CD4-positive, alpha-beta T cell treated with Interleukin-4 for 4 hours (primary cell): ENCODE results near the gene SRC.

Source experiments
- DNase-seq: peaks from one replicate; pipeline ENCODE4 v3.0.0-alpha.2; 2020

SRC gene

DNA sequence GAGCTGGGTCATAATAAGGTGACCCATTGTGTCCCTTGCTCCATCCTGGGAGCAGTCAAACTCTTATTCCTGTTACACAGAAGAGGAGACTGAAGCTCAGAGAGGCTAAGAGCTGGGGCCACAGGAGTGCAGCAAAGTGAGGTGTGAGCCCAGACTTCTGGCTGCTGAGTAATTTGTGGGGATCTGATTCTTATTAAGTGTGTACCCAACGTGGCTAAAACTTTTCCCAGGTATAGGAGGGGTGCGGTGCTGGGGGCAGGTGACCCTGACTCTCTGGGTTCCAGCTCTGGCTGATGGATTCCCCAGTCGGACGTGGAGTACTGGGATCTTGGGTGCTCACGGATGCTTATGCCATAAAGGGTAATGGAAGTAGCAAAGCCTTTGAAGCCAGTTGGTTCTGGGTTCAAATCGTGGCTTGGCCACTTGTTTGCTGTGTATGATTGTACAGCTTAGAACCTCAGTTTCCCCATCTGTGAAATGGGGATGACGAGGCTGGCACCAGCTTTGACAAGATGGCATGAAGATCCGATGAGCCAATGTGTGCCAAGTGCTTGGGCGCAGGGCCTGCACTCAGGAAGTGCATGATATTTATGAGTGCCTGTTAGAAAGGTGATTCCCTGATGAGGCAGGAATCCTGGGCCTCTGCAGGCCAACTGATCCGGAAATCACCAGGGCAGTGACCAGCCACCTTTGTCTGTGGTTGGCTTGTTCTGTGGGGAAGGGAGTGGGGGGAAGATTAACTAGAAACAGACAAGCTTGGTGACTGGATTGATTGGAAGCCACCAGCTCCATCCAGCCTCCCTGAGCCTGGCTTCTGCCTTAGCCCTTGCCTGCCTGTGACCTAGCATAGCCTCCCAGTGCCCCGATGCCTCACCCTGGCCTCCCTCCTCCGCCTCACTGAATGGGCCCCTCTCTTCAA lies 6.0 kb downstream of the SRC start:
- DNase-seq = no peak

DNA sequence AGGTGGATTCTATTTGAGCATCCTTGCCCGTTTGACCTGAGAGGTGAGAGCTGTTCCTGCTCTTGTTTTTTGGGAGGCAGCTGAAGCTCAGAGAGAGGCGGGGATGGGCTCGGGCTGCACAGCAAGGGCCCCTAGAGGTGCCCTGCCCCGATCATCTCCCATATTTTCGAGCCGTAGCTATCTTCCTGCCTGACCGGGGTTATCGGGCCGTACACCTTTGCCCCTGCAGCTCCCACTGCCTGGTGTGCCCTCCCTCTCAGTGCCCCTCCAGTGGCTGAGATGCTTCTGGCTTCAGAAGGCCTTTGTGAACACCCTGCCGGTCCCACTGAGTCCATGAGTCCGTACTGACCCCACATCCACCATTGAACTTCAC lies 6.7 kb downstream of the SRC start:
- no peak for DNase-seq

DNA sequence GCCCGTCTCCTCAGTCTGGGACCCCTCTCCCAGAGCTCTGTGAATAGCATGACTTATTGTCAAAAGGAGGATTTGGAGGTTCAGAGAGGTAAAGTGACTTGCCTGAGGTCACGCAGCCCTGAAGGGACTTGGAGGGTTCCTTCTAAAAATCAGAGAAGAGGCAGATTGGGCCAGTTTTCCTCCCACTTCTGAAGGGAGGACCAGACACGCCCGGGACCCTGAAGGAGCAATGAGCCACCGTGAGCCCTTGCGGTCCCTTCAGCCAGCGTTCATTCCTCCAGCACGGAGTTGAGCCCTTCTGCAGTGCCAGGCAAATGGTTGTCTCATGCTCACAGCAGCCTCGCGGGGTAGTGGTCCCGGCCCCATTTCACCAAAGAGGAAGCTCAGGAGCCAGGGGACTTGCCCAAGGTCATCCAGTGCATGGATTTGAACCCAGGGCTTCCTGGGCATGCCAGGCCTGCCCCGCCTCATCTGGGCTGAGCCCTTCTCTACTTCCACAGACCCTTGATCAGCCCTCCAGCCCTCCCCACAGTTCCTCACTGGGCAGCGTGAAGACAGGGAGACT lies 7.4 kb downstream of the SRC start:
- no peak for DNase-seq

DNA sequence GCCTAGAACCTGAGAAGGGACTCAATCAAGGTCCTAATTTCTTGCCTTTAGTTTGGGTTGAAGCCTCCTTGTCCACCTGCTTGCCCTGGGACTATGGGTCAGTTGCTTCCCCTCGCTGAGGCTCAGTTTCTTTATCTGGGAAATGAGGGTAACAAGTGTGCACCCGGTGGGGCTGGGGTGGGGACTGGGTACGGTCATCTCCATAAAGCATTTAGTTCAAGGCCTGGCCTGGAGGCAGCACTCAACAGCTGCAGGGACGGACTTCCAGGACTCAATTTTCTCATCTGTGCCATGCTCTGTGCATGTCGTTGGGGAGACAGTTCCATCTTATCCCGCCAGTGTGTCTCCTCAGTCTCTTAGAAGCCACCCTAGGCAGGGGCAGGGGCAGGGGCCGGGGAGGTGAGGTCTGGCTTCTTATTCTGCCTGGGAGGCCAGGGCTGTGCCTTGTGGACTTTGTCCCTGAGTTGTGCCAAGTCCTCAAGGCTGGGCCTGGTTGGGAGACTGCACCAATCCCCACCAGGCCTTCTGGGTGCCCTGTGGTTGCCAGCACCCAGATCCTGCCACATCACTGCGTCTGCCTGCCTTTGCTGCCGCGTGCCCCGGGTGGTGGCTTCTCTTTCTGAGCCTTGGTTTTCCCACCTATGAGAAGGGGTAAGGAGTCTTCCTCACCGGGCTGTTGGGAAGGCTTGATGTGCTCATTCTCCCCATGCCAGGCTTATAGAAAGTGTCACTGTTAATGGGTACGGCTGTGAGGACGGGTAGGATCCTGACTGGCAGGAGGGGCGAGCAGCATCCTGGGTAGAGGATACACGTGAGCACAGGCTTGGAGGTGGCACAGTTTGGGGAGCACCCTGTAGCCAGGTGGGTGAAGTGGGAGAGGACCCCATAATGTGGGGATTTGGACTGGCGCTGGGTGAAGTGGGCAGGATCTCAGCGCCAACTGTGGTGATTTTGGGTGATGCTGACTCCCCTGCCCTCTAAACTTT lies 8.6 kb downstream of the SRC start:
- DNase-seq = no peak

DNA sequence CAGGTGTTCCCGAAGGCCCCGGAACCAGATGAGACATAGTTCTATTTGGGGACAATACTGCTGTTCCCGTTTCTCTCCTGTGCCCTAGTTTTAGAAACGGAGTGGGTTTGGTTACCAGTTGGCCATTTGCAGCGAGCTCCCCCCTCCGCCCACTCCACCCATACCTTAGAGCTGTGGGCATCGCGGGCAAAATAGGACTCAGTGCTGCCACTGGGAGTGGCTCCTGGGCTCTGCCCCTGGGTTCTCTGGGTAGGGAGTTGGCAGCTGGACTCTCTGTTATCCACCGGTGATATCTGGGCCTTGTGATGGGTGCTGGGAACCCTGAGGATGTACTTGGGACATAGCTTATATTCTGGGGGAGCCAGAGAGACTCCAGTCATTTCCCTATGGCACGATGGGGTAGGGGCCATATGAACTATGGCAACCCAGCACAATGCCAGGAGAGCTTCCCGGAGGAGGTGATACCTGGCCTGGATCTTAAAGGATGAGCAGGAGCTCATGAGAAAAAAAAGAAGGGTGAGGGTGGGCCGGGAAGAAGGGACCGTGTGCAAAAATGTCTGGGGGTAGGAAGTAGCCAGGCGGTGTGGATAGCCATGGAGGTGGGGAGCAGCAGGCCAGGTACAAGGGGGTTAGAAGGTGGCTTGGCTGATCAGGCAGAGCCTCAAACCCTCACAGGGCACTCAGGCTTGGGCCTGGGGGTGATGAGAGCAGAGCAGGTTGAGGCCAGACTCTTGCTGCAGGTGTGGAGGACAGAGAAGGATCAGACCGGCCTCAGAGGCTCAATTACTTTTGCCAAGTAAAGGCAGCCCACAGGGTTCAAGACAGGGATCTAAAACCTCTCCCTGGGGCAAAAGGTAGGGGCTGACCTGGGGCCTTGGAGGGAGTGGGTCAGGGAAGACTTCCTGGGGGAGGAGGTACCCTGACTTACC lies 9.6 kb downstream of the SRC start:
- no peak for DNase-seq

DNA sequence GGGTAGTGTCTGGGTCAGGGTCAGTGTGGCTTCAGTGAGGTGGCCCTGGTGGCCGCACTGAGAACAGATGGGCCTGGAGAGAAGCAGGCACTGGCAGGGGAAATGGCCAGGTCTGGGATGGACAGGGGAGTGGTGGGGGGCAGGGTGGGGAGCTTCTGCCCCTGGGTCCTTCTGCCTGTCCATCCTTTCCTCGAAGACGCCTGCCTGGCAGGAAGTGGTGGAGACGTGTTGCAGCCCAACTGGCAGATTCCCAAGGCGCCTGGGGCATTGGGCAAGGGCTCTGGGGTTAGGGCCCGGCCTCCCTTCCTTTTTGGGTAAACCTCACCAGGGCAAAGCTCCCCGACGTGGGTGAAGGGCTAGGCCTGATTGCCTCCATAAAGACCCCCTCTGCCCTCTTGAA lies 10.4 kb downstream of the SRC start:
- DNase-seq = no peak

DNA sequence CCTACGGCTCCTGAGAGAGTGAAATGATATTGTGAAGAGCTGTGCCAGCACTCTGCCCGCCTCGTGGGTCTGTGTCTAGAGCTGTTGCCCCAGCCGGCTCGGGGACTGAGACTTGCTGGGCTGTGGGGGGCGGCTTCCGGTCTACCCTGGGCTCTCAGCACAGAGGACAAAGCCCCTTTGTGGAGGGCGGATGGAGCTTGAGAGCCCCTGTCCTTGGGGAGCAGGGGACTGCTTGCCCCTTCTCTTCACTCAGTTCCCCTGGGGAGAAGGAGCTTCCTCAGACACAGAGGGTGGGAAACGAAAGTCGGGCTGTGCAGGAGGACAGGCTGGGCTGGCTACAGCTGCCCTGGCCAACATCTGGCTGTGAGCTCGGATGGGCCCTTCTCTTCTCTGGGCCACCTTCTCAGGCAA lies 11.0 kb downstream of the SRC start:
- DNase-seq = no peak

DNA sequence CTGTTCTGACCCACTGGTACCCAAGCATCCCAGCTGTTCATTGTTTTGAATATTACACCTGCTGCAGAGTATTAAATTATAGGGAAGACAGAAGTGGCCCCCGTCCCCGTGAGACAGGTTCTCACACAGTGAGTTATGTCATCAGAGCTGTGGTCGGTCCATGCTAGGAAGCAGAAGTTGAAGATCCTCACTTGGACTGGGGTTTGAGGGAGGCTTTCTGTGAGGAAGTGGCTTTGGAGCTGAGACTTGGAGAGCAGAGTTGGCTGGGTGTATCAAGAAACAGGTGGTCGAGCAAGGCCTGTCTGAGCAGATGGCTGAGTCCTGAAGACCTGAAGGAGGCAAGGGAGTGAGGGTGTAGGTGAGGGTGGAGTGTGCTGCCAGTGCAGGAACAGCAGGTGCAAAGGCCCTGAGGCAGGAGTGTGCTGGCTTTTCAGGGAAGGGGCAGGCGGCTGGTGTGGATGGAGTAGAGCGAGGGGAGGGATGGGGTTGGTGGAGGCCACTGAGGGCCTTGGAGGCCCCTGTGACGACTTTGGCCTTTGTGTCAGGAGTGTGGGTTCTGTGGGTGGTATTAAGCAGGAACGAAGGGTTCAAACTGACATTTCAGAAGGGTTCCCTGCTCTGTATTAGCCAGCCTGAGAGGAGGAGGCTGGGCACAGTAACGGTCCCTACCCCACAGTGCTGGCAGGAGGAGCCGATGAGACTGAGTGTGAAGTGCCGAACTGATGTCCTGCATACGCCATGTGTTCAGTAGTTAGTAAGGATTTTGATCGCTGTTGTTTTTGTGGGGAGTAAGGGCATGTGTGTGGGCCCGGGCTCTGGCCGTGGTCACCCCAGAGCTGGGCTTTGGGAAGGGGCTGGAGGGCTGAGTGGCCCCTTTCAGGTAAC lies 11.8 kb downstream of the SRC start:
- peak; percentile 22 for DNase-seq

DNA sequence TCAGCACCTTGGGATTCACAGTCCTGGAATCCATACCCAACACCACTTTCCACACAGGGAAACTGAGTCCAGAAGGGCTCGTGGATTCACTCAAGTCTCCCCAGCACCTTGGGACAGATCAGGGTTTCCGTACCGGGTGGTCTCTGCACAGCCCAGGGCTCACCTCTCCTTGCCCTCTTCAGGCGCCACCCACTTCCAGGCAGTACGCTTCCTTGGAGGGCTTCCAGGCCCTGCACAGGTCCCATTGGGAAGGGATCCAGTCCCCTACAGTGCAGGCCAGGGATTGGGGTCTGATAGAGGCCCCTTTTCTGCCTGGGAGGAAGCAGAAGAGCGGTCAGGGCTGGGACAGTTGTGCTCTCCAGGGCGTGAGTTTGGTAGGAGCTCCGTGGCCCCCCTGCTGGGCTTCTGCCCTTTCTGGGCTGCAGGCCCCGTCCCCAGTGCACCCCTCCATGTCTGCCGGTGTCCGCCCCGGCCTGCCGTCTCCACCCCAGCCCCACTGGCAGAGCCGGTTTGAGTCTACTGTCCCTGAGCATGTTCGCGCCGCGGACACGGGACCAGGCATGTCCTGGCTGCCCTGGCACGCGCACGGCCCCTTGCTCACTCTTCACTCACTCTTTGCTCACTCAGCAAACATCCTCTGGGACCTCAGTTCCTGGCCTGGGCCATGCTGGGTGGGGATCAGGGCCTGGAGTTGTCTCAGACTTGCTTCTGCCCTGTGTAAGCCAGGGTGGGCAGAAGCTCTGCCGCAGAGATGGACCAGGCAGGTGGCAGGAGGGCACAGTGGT lies 12.6 kb downstream of the SRC start:
- DNase-seq = no peak

DNA sequence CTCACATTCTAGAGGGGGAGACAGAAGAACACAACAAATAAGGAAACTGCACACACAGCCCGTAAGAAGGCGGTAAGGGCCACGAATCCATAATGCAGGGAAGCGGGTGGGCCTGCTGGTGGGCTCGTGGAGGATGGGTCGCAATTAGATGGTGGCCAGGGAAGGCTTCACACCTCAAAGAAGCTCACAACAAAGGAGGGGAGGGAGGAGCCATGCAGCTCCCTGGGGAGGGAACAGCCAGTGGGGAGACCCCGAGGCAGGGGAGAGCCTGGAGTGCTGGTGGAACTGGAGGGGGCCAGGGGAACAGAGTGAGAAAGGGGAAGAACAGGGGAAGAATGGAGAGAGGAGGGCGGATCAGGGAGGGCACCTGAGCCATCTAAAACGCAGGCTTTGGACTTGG lies 13.4 kb downstream of the SRC start:
- DNase-seq = no peak

DNA sequence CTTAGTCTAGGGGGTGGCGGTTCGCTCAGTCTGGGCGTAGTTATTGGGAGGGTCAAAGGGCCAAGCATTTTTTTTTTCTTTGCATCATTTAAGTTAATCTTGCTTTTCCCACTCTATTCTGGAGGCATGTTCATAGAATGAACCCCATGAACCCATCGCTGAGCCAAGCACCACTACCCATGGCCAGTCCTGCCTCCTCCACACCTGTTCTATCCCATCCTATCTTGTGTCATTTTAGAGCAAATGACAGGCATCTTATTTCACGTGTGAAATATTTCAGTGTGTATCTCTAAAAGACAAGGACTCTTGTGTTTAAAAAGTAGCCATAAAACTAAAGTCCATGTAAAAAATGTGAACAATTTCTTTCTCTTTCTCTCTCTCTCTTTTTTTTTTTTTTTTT lies 13.9 kb downstream of the SRC start:
- no peak for DNase-seq

DNA sequence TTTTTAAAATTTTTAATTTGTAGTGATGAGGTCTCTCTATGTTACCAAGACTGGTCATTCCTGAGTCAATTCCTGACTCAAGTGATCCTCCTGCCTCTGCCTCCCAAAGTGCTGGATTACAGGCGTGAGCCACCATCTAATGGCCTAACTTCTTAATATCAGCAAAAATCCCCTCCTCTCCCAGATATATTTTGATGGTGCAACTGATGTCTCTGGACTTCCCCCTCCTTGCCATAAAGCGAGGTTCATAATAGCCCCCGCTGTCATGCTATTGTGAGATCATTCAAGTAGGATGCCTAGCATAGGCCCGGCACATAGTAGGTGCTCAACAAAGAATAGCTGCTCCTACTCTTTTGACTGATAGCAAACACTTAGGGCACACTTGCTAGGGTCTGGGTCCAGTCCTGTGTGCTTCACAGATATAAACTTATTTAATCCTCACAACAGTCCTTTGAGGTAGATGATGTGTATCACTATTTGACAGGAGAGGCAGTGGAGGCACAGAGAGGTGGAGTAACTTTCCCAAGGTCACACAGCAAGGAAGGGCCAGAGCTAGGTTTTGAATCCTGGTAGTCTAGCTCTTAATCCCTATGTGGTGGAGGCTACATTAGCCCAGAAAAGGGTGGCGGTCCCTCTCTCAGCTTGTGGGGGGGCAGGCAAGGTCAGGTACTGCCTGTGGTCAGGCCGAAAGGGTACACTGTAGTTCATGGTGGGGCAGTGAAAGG lies 14.6 kb downstream of the SRC start:
- no peak for DNase-seq

DNA sequence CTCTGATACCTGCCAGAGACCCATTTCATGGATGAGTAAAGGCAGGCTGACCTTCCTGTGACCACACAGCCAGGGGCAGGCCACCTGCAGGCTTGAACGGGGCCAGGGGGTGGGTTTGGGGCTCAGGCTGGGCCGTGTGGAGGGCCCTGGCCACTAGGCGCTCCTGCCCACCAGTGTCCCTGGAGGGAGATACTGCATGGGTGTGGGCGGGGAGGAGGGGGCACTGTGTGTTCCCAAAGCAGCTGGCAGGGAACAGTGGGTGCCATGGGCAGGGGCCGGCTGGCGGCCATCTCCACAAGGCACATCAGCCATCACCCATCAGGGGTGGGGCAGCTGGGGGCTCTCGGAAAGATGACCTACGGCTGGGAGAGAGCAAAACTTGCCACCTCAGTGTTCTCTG lies 15.4 kb downstream of the SRC start:
- DNase-seq = no peak

DNA sequence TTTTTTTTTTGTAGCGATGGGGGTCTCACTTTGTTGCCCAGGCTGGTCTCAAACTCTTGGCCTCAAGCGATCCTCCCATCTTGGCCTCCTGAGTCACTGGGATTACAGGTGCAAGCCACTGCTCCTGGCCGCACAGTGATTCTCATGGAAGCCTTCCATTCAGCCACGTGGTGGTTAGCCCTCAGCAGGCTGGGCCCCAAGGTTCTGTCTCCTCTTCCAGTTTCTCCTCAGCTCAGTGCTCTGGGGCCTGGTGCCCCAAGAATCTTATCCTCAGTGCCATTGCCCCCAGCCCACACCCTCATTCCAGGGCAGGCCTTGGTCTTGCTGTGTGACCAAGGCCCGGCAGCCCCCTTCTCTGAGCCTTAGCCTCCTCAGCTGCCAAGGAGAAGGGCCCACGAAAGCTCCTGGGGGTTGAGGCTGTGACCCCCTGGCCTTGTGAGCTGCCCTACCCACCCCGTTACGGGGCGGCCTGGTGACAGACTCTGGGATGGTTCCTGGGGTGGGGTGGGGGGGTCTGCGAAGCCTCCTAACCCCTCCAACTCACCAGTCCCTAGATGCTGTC lies 16.4 kb downstream of the SRC start:
- no peak for DNase-seq

DNA sequence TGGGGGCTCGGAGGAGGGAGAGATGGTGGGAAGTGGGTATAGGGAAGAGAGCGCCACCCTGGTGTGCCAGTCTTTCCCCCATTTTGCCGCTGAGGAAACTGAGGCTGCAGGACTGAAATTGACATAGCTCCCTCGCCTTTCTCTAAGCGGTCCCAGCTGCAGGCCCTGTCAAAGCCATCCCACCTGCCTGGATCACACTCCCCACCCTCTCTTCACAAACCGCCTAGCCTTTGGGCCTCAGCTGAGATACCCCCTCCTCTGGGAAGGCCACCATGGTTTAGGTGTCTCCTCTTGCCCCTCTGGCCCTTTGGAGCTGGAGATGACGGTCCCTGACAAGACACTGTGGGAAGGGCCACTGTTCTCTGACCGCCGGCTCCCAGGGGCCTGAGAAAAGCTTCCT lies 16.9 kb downstream of the SRC start:
- no peak for DNase-seq

DNA sequence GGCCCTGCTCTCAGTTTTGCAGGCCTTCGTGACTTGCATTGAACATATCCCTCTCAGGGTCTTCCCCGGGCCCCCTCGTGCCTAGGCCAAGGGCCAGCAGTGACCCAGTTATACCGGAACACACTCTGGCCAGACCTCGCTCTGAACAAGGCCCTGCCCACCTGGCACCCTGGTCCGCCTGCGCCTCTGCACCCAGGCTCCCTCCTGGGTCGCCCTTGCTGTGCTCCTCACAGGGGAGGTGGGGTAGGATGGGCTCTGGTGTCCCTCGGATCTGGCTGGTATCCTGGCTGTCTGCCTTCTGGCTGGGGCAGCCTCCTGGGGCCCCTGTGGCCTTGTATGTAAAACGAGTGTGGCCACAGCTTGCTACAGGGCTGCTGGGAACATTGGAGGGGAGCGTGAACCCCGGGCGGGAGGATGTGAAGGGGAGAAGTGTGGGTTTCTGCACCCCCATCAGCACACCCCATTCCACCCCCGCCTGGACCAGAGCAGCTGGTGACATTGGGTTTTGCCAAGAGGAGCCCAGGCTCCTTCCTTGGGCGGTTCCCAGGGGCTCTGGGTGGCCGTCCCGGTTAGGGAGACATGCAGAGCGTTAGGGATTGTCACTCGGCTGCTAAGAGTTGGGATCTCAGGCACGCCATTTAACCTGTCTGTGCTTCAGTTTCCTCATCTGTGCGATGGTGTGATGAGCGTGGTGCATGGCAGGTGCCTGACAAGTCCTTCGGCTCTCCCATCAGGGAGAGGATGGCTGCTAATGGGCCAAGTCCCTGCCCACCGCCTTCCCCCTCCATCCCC lies 17.5 kb downstream of the SRC start:
- DNase-seq = no peak

DNA sequence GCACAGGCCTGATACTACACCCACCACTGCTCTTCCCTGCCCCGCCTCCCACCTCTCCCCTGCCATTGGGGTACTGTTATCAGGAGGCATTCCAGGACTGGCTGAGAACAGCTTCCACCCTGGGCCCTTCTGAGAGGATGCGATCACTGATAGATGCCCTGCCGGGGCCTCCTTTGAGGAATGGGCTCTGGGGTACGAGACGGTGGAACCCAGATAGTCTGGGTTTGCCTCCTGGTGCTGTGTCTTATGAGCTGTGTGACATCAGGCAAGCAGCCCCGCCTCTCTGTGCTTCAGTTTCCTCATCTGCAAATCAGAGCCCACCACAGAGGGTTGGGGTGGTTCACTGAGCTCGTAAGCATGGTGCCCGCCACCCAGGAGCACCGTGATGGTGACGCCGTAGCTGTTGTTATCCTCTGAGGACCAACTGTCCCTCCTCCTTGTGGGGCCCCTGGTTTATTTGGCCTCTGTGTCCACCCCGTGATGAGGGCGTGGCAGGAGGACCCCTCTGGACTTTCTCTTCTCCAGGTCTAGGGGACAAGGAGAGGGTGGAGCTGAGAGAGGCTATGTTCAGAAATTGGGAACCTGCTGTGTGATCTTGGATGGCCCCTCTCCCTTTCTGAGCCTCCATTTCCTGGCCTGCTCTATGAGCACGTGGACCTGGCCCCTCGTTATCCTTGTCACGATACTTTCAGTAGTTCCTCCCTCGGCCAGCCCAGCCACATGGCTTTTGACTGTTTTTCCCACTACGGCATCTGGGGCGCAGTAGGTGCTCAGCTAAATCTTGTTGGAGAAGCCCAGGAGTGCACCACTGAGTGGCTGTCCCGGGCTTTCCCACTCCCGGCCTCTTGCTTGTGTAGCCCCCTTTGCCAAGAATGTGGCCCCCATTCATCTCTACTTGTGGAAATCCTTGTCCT lies 18.3 kb downstream of the SRC start:
- DNase-seq = no peak

DNA sequence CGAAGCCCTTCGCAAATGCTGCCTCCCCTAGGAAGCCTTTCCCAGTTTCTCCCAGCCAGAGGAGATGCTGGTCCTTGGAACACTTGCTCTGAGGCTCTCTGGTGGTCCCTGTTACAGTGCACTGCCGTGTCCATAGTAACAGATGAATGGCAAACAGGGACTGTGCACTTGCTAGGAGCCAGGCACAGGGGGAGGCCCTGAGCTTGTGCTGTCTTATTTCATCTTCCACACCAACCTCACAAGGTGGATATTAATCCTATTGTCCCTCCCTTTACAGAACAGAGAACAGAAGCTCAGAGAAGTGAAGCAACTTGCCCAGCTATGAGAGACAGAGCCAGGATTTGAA lies 19.0 kb downstream of the SRC start:
- DNase-seq = no peak
